NCI-H524 treated with DMSO at 0.1 percent for 48 hours (cell line): ENCODE data around the gene S1PR4.

Experiments used
- DNase-seq: peaks from one replicate; lab custom pipeline; 2025; lab: John Stamatoyannopoulos, UW

S1PR4 gene, protein sequence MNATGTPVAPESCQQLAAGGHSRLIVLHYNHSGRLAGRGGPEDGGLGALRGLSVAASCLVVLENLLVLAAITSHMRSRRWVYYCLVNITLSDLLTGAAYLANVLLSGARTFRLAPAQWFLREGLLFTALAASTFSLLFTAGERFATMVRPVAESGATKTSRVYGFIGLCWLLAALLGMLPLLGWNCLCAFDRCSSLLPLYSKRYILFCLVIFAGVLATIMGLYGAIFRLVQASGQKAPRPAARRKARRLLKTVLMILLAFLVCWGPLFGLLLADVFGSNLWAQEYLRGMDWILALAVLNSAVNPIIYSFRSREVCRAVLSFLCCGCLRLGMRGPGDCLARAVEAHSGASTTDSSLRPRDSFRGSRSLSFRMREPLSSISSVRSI

DNA sequence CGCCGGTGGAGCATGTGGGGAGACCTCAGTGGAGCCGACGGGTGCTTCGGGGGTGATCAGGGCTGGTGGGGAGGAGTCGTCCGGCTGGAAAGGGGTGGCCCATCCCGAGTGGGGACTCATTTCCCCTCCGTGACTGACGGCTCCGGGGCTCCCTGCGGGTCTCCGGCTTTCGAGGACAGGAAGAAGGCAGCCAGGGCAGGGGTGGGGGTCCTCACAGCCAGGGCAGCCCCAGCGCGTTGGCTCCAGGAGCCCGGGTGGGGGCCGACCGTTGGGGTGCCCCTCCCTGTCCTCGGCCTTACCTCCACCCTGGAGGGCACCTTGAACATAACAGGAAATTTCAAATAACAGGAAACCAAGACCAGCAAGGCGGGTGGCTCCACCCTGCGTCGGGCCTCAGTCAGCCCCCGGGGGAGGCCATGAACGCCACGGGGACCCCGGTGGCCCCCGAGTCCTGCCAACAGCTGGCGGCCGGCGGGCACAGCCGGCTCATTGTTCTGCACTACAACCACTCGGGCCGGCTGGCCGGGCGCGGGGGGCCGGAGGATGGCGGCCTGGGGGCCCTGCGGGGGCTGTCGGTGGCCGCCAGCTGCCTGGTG, at the start of gene S1PR4:
TSS of gene S1PR4 (plus strand) at position 393 of the 596 bp plus-strand sequence. CDS start at position 417, 24 bp downstream.
- DNase-seq: no peak

DNA sequence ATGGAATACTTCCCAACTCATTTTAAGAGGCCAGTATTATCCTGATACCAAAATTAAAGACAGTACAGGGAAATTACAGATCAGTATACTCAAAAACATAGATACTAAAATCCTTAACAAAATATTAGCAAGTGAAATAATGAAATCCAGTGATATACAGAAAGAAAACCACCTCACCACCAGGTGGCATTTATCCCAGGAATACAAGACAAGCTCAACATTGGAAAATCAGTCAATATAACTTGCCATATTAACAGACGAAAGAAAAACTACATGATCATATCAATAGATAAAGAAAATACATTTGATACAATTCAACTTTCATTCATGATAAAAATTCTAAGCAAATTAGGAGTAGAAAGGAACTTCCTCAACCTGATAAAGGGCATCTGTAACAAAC, 49.5 kb upstream of the S1PR4 start:
- no peak for DNase-seq

DNA sequence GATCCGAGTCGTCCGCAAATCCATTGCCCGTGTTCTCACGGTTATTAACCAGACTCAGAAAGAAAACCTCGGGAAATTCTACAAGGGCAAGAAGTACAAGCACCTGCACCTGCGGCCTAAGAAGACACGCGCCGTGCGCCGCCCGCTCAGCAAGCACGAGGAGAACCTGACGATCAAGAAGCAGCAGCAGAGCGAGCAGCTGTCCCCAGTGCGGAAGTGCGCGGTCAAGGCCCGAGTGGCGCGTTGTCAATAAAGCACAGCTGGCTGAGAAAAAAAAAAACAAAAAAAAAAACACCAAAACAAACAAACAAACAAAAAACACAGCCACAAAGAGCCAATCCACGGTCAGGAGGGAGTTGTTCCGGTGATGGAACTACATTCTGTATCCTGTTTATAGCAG, 47.4 kb upstream of the S1PR4 start:
- no peak for DNase-seq

DNA sequence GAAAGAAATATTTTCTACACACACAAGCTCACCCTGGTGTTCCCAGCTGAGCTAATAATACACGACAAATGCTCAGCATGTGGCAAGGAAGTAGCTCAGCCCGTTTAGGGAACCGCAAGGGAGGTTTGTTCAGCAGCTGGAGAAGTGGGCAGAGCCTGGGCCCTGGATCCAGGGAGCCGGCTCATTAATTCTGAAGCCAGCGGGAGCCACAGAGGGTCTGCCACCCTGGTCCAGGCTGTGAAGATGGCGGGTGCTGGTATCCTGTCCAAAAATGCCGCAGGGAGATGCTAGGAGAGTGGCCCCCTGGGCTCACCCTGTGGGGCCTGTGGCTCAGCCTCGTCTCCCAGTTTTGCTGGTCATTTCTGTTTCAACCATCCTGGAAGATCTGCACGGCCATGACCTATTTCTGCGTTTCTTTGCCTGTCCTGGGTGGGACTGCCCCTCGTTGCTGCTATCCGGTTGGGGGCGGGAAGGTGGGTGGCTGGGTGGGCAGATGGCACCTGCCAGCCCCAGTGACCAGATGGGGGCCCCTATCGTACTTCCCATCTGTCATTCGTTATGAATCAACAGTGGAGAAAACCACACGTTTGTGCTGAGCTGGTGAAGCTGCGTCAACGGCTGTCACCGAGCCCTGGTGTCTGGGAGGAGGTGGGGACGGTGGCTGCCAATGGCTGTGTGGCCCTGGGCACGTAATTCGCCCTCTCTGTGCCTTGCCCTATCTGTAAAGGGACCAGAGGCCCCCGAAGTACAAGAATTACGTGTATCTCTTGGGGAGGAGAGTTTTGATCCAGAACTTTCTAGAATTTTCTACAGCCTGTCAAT, 45.4 kb upstream of the S1PR4 start:
- DNase-seq: peak; percentile 87

DNA sequence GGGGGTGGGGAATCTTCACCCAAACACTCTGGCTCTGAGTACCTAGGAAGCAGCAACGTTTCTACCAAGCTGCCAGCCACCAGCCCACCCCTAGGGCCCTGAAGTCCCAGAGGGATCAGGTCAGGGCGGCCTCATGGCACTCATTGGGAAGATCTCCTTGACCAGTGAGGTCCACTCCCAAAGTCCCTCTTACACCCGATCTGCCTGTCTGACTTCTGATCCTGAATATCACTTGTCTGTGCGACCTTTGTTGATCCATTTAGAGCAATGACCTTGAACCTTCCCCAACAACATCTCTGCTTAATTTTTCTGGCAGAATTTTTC, 44.8 kb upstream of the S1PR4 start:
- DNase-seq: no peak

DNA sequence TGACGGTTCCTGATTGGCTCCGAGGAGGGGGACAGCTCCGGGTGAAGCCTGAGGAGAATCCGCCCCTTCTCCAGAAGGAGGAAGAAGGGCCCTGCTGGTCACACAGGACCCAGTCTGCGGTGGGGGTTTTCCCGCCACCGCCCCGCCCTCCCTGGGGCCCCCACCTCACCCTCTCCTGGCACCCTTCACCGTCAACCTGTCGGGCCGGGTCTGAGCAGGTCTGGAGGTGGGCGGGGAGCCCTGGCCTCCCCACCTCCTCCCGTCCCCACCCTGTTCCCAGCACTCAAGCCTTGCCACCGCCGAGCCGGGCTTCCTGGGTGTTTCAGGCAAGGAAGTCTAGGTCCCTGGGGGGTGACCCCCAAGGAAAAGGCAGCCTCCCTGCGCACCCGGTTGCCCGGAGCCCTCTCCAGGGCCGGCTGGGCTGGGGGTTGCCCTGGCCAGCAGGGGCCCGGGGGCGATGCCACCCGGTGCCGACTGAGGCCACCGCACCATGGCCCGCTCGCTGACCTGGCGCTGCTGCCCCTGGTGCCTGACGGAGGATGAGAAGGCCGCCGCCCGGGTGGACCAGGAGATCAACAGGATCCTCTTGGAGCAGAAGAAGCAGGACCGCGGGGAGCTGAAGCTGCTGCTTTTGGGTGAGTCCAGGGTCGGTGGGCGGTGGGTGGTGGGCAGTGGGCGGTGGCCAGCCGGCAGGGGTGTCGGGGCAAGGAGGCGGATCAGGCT, 42.4 kb upstream of the S1PR4 start, which contains the start of gene GNA15:
TSS of gene GNA15 (plus strand) at position 73 of the 723 bp plus-strand sequence. CDS start at position 491, 418 bp downstream.
- no peak for DNase-seq

DNA sequence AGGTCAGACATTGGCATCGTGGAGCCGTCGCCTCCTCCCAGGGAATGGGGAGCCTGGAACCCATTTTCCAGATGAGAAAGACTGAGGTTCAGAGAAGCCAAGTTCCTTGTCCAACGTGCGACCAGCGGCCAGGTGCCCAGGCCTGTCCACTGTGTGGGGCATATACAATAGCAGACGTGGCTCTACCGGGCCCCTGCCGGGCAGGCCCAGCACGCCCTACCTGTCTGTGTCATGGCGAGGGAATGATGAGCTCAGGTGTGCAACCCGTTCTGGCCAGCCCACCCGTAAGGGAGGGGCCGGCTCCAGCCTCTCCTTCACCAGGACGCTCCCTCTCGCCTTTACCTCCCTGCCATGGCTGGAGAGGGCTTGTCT, 41.9 kb upstream of the S1PR4 start:
- DNase-seq: no peak

DNA sequence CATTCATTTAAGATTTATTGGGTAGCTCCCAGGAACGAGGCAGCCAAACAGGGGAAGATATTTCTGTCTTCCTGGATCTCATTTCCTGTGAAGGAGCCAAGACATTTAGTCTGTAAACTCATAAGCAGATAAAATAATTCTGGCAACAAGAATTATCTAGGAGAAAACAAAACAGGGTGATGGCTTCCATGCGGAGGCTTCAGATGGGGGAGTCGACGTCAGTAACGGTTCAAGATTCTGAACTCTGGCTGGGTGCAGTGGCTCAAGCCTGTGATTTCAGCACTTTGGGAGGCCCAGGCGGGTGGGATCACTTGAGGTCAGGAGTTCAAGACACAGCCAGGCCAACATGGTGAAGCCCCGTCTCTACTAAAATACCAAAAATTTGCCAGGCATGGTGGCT, 41.5 kb upstream of the S1PR4 start:
- DNase-seq: no peak

DNA sequence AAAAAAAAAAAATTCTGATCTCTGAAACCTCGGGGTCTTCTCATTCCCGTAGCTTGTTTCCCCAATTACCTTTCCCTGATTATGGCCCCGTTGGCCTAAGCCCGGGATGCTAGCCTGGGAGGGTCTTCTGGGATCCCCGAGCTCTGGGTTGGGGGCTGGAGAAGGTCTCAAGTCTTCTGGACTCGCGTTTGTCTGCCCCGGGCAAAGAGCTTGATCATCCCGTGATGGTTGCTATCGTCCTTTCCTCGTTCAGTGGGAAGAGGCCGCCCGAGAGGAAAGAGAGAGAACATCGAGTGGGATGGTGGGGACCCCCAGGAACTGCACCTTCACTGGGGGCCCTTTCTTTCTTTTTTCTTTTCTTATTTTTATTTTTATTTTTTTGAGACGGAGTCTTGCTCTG, 40.3 kb upstream of the S1PR4 start:
- no peak for DNase-seq

DNA sequence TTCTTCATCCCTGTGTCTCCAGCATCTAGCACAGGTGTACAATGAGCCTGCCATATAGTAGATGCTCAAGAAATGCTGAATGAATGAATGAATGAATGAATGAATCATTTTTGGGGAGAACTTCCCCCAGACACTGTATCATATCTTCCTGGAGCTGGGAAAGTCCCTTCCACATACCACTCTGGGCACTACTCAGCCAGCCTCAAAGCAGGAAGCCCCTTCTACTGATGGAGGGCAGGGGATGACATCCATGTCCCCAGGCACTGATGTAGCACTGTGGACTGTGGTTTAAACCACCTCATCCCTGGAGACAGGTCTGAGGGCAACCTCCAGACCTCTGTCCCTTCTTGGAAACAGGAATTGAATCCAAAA, 37.9 kb upstream of the S1PR4 start:
- DNase-seq: no peak

DNA sequence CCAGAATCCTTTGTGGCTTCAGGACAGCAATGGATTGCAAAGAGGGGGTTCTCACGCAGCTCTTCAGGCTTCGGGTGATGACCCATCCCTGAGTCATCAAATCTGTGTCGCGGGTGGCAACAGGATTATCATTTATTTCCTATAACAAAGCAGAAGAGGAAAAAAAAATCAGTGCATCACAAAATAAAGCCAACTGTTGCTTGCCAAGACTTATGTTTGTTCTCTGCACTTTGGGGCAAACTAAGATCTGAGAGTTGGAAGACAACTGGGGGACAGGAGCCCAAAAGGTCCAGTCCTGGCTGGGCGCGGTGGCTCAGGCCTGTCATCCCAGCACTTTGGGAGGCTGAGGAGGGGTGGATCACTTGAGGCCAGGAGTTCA, 36.3 kb upstream of the S1PR4 start:
- DNase-seq: no peak

DNA sequence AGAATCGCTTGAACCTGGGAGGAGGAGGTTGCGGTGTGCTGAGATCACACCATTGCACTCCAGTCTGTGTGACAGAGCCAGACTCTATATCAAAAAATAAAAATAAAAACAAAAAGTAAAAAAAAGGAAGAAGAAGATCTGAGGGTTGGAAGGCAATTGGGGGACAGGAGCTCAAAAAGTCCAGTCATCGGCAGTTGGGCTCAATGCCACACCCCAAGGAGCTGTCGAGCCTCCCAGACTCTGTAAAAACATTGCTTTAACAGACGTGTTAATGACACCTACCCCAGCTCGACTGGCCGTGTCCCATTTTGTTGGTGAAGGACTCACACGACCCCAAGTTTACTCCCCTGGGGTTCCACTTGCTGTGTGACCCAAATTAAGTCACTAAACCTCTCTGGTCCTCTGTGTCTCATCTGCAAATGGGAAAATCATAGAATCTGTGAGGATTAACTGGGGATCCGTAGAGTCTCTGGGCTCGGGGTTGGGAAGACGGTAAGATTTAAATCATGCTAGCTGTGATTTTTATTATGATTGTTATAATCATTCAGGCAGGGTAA, 35.7 kb upstream of the S1PR4 start:
- no peak for DNase-seq

DNA sequence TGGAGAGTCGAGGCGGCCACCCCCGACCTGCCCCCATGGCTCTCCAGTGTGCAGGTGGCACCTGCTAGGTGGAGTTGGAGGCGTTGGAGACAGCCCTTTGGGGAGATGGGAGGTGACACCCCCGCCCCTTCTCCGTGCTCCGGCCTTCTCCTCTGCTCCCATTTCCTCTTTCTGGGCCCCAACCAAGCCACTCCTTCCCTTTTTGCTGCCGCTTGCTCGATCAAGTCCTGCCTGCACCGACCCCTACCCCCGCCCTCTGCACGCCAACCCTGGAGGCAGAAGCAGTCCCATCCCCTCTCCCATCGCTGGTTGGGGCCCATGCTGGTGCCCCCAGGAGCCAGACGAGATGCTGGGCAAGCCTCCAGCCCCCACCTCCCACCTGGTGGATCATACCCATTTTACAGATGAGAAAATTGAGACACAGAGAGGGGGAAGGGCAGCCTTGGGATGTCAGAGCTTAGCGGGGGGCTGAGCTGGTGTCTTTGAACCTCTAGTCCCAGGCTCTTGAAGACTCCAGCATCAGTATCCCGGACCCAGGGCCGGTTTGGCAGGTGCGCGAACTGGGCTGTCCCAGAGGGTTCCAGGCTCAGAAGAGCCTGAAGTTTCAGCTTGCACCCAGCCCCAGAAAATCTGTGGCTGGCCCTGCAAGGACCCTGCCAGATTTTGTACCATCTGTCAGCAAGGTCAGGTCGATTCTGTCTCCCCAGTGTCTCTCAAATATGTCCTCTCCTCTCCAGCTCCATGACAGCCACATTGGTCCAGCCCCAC, 32.5 kb upstream of the S1PR4 start:
- no peak for DNase-seq

DNA sequence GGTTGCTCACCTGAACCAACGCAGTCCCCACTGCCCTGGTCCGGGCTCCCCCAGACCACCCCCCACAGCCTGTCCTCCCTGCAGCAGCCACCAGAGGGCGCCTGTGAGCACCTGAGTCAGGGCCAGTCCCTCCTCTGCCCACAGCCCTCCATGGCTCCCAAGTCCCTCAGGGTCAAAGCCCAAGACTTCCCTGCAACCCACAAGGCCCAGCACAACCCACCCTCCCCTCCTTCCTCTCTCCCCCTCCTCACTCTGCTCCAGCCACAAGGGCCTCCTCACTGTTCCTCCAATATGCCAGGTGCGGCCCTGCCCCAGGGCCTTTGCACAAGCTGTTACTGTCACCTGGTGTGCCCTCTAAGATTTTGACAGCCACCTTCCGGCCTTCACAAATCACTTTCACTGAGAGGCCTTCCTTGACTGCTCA, 31.9 kb upstream of the S1PR4 start:
- no peak for DNase-seq

DNA sequence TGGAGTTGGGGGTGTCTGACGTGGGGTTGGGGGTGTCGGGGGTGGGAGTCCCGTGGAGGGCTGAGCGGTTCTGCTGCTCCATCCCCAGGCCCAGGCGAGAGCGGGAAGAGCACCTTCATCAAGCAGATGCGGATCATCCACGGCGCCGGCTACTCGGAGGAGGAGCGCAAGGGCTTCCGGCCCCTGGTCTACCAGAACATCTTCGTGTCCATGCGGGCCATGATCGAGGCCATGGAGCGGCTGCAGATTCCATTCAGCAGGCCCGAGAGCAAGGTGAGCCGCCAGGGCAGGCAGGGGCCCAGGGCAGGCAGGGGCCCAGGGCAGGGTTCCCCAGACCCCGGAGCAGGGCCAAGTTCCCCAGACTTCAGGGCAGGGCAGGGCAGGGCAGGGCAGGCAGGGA, 30.1 kb upstream of the S1PR4 start:
- no peak for DNase-seq

DNA sequence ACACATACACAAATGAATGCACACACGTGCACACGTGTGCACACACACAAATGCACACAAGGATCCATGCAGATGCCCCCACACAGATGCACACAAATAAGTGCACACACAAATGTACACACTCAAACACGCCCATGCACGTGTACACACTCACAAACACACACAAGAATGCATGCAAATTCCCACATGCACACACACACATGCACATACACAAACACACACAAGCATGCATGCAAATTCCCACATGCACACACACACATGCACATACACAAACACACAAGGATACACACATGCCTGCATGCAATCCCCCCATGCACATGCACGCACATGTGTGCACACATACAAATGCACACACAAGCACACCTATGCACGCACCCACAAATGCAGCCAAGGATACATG, 29.5 kb upstream of the S1PR4 start:
- DNase-seq: no peak

DNA sequence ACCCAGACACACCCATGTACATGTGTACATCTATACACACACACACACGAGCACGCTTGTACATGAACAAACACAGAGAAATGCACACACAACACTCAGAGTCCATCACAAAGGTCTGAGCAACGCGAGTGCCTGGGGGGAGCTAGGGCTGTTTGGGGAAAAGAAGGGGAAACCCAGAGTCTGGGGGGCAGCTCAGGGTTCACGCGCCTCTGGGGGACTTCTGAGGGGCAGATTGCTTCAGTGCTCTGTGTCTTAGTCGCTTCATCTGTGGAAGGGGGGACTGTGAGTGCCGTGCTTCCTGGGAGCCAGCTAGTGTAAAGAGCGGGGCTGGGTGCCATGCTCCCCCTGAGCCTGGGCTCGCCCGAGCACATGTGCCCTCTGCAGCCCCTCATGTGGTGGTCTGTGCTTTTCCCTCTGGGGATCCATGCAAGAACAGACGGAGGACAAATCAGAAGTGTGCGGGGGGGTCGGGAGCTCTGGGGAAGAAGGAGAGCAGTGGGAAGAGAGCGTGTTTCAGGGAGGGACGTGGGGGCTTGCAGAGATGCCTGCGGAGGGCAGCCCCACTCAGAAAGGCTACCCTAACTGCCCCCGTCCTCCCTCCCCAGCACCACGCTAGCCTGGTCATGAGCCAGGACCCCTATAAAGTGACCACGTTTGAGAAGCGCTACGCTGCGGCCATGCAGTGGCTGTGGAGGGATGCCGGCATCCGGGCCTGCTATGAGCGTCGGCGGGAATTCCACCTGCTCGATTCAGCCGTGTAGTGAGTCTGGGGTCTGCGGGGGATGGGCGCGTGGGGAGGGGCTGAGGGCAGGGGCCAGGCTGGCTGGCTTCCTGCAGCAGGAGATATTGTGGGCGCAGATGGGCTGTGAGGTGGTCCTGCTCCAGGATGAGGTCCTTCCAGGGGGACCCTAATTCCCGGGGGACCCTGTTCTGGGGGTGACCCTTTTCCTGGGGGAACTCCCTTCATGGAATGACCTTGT, 28.8 kb upstream of the S1PR4 start:
- no peak for DNase-seq

DNA sequence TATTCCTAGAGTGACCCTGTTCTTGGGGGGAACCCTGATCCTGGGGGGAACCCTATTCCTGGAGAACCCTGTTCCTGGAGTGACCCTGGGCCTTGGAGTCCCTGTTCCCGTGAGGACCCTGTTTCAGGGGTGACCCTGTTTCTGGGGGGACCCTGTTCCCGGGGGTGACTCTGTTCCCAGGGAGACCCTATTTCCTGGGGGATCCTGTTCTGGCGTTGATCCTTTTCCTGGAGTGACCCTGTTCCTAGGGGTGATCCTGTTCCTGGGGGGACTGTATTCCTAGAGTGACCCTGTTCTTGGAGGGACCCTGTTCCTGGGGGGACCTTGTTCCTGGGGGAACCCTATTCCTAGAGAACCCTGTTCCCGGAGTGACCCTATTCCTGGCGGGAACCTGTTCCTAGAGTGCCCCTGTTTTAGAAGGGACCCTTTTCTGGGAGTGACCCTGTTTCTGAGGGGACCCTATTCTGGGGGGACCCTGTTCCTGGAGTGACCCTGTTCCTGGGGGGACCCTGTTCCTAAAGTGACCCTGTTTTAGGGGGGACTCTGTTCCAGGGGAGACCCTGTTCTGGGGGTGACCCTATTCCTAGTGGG, 27.7 kb upstream of the S1PR4 start:
- DNase-seq: no peak

DNA sequence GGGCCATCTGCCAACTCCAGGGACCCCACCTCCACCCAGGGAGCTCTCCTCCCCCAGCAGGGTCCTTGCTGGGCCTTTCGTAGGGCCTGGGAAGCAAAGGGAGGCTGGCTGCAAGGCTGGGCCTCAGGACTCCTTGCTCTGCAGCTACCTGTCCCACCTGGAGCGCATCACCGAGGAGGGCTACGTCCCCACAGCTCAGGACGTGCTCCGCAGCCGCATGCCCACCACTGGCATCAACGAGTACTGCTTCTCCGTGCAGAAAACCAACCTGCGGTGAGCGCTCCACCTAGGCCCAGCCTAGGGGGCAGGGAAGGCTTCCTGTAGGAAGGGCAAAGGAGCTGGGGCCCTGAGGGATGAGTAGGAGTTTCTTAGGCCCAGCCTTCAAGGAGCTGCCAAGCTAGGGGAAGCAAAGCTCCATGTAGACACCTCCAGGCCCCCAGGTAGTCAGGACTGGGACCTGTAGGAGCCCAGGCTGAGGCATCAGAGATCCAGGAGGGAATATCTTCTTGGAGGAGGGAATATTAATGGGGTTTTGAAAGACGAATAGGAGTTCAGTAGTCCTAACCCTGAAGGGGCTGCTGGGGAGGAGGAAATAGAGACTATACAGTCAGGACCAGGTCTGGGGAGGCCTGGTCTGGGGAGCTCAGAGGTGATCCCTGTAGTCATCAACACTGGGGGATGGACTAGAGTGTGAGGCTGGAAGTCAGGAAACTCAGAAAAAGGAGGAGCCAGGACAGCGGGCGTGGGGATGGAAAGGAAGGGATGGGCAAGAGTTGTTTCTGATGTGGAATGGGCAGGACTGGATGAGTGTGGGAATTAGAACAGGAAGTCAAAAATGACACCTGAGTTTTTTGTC, 26.8 kb upstream of the S1PR4 start:
- no peak for DNase-seq
